MM.1S (cell line): ENCODE results near the gene SLC13A5.

Source experiments
- EZH2 ChIP-seq: fragments of 300-600 bp; sonication (generic); optimal IDR thresholded peaks from 2 replicates; pipeline ENCODE3; 2017; ENCODE audit warnings: low read depth, mild to moderate bottlenecking, antibody characterized with exemption, low read length, mixed read lengths
- EZH2phosphoT487 ChIP-seq: fragments of 300-600 bp; sonication (generic); IDR thresholded peaks from 2 replicates; pipeline ENCODE4 v1.6.1; 2018; ENCODE audit warnings: antibody characterized with exemption, low read length
- TF ChIP-seq, protein P1 (sequence below): fragments of 300-600 bp; sonication (generic); IDR thresholded peaks from 2 replicates; pipeline ENCODE4 v1.5.1; 2016; ENCODE audit warnings: antibody characterized with exemption, low read length, mixed read lengths

DNA sequence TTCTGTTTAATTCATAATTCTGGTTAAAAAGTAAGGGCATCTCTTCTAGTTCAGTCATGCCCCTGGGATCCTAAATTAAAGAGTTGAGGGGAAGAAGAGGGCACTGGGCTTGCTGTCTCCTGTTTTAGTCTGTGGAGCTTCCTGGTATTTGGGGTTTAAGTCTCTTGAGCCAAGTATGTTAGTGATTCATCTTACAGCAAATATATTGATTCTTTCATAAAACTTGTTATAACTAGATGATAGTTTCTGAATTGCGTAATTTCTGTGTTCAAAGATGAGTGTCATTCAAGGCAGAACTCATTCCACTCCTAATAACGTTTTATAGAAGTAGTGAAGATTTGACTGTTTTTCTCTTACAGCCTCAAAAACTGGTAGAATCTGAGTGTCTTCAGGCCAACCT lies 70.6 kb downstream of the SLC13A5 start:
- TF ChIP-seq, protein P1, sequence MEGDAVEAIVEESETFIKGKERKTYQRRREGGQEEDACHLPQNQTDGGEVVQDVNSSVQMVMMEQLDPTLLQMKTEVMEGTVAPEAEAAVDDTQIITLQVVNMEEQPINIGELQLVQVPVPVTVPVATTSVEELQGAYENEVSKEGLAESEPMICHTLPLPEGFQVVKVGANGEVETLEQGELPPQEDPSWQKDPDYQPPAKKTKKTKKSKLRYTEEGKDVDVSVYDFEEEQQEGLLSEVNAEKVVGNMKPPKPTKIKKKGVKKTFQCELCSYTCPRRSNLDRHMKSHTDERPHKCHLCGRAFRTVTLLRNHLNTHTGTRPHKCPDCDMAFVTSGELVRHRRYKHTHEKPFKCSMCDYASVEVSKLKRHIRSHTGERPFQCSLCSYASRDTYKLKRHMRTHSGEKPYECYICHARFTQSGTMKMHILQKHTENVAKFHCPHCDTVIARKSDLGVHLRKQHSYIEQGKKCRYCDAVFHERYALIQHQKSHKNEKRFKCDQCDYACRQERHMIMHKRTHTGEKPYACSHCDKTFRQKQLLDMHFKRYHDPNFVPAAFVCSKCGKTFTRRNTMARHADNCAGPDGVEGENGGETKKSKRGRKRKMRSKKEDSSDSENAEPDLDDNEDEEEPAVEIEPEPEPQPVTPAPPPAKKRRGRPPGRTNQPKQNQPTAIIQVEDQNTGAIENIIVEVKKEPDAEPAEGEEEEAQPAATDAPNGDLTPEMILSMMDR = no peak
- TF ChIP-seq EZH2 (no peak), EZH2phosphoT487 (no peak)
